Small intestine (tissue), 7 donors: Measurements from ENCODE around the gene NBDY. TPM values are rescaled to one million over a fixed set of nuclear protein-coding genes. Genes with fewer than 3 reads are reported as not detected.
"Not testable (repeated sequence)": the region's sequence is repeated elsewhere in the genome, so short reads cannot be mapped to it uniquely, and the experiment has no call there.

Source experiments
- DNase-seq, 2 donors: peaks; one replicate each; pipeline versions ENCODE4 v3.0.0 to v3.0.0-alpha.2; 2013
- FAIRE-seq: peaks from 2 replicates; lab custom pipeline; 2012; peaks lifted over from hg19 to GRCh38; lab: Jason Lieb, UNC
- H3K27ac ChIP-seq, 3 donors: one replicate each; pipeline ENCODE4 v1.5.1; 2013; ENCODE audit warnings: low read length in 2 of 3, mild to moderate bottlenecking in 2 of 3, control low read depth in 1 of 3, inconsistent platforms in 1 of 3, low read depth in 1 of 3, moderate library complexity in 1 of 3
- H3K27me3 ChIP-seq, 3 donors: one replicate each; pipeline ENCODE4 v1.6.1; 2013; ENCODE audit warnings: low read length in 3 of 3, inconsistent platforms in 1 of 3; ENCODE audit not compliant: control insufficient read depth in 3 of 3, insufficient read depth in 3 of 3
- H3K36me3 ChIP-seq, 3 donors: one replicate each; pipeline ENCODE4 v1.6.1; 2013; ENCODE audit warnings: low read length in 3 of 3, inconsistent platforms in 1 of 3, low read depth in 1 of 3, mild to moderate bottlenecking in 1 of 3, moderate library complexity in 1 of 3; ENCODE audit not compliant: control insufficient read depth in 3 of 3, insufficient read depth in 2 of 3
- H3K4me1 ChIP-seq, 3 donors: one replicate each; pipeline ENCODE4 v1.6.1; 2013; ENCODE audit warnings: low read length in 2 of 3, inconsistent platforms in 1 of 3, low read depth in 1 of 3, mild to moderate bottlenecking in 1 of 3, moderate library complexity in 1 of 3; ENCODE audit not compliant: control insufficient read depth in 3 of 3, insufficient read depth in 2 of 3
- H3K4me3 ChIP-seq, 3 donors: one replicate each; pipeline ENCODE4 v1.5.1; 2013; ENCODE audit warnings: low read length in 3 of 3, control low read depth in 1 of 3, inconsistent platforms in 1 of 3, low read depth in 1 of 3, mild to moderate bottlenecking in 1 of 3, moderate library complexity in 1 of 3
- H3K9me3 ChIP-seq, 2 donors: one replicate each; pipeline ENCODE4 v1.6.1; 2013; ENCODE audit warnings: low read depth in 1 of 2, low read length in 1 of 2; ENCODE audit not compliant: control insufficient read depth in 2 of 2, insufficient read depth in 1 of 2
- WGBS, 3 donors: extraction: QIAGEN DNeasy Blood & Tissue Kit; methylation state at CpG; one replicate each; pipeline ENCODE4 v1.1.7; 2013; 5-methylcytosine and 5-hydroxymethylcytosine counted together
- polyA plus RNA-seq, 4 donors: library from polyadenylated mRNA; stranded (reverse) in 3 of 4; unstranded in 1 of 4; fragments of 200-250 nt in 3 of 4; fragments of 120-200 nt in 1 of 4; gene quantifications; one replicate each; pipeline versions ENCODE4 v1.2.1 to v1.2.3, GENCODE V29; 2013
- donor health status: healthy with polysubstance abuse.
- donor health status: control.
- donor health status: control.
- donor health status: Bipolar disorder and iron deficiency.
- donor health status: healthy.

Gene NBDY
- polyA plus RNA-seq, 4 donors, result 11.9 to 39.6 (median 20.9) TPM

GRCh38 chrX:56765811-56766553 is 36.9 kb downstream of the NBDY start:
- H3K9me3 ChIP-seq, result no peaks in the 10 kb centered on the region
- peak overlapping the region in 2 of 3 donors; percentile 6 to 48 for H3K27ac ChIP-seq
- DNase-seq (no peak), FAIRE-seq (no peak)
- H3K4me3 ChIP-seq, result no peak overlapping the region
- H3K4me1 ChIP-seq, result no peaks in the 10 kb centered on the region
- 68 to 79% (median 71%) methylated on average over 8 of the region's 8 CpGs for WGBS, 3 donors
- no peaks in the 10 kb centered on the region for H3K27me3 ChIP-seq
- H3K36me3 ChIP-seq, result peaks cover 0 to 23% (median 0%) of the 10 kb centered on the region in 3 donors

- DNase-seq (no peak), FAIRE-seq (no peak)
- no peaks in the 10 kb centered on the region for H3K27me3 ChIP-seq
- peaks cover 0 to 22% (median 0%) of the 10 kb centered on the region in 3 donors for H3K36me3 ChIP-seq
- no peaks in the 10 kb centered on the region for H3K9me3 ChIP-seq
- H3K27ac ChIP-seq, result peak overlapping the region in 1 of 3 donors; percentile 65
- 69 to 95% (median 89%) methylated on average over 16 of the region's 16 CpGs for WGBS, 3 donors
- H3K4me3 ChIP-seq, result peak overlapping the region in 1 of 3 donors; percentile 67
- no peaks in the 10 kb centered on the region for H3K4me1 ChIP-seq
These were observed 37.7 kb downstream of the NBDY start for GRCh38 chrX:56766554-56767347.

DNA sequence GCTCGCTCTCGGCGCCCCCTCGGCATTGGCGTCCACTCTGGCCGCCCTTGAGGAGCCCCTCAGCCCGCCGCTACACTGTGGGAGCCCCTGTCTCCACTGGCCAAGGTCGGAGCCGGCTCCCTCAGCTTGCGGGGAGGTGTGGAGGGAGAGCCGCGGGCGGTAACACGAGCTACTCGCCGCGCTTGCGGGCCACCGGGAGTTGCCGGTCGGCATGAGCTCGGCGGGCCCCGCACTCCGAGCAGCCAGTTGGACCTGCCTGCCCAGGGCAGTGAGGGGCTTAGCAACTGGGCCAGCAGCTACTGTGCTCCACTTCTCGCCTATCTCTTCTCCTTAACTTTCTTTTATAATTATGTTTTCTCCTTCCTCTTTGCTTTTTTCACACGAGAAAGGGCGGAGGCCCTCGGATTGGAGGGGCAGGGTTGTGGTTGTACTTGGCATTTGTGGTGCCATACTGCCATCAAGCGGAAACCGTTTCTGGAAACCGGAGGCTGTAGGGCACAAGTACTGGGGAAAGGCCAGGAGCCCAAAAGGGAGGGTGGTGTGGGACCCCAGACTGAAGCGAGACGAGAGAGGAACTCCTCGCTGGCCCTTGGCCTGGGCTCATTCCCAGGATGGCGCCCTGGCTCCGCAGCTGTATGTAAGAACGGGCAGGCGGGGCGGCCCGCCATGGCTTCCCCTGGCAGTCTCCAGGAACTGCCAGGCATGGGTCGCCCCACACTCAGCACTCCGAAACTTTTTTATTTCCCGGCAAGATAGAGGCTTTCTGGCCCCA is 38.5 kb downstream of the NBDY start:
- WGBS, 3 donors, result 62 to 90% (median 83%) methylated on average over 14 to 30 of the region's 45 CpGs
- peak overlapping the region in 1 of 3 donors; percentile 67 for H3K4me3 ChIP-seq
- H3K4me1 ChIP-seq, DNase-seq, FAIRE-seq, H3K27me3 ChIP-seq, H3K9me3 ChIP-seq: not testable (repeated sequence)
- peak overlapping the region in 1 of 3 donors; percentile 65 for H3K27ac ChIP-seq
- H3K36me3 ChIP-seq, result peaks cover 0 to 21% (median 0%) of the 10 kb centered on the region in 3 donors

GRCh38 chrX:56768120-56768660 is 39.1 kb downstream of the NBDY start:
- not testable (repeated sequence) for H3K27ac ChIP-seq, H3K4me3 ChIP-seq, H3K4me1 ChIP-seq, DNase-seq, H3K9me3 ChIP-seq, H3K27me3 ChIP-seq, FAIRE-seq
- H3K36me3 ChIP-seq, result peaks cover 0 to 21% (median 0%) of the 10 kb centered on the region in 3 donors
- WGBS, 3 donors, result no CpG with 5 or more reads among the region's 24 CpGs

DNA sequence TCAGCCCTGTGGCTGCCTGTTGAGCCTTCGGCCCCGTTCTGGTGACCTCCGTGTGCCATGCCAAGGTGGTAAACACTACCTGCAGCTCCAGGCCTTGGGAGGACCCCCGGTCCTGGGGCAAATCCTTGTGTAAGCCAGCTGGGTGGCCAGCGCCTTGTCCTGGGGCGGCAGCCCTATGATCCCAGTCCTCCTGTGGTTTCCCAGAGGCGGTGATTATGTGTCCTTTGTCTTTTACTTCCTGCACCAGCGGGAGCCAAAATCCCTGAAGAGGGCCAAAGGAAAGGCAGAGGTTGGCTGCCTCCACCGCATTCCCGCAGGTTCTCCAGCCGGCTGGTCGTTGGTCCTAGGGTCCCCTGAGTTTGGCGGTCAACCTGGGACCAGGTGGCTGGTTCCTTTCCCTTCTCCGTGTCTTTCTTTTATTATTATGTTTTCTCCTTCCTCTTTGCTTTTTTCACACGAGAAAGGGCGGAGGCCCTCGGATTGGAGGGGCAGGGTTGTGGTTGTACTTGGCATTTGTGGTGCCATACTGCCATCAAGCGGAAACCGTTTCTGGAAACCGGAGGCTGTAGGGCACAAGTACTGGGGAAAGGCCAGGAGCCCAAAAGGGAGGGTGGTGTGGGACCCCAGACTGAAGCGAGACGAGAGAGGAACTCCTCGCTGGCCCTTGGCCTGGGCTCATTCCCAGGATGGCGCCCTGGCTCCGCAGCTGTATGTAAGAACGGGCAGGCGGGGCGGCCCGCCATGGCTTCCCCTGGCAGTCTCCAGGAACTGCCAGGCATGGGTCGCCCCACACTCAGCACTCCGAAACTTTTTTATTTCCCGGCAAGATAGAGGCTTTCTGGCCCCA is 43.9 kb downstream of the NBDY start:
- not testable (repeated sequence) for H3K4me1 ChIP-seq, H3K27me3 ChIP-seq, H3K27ac ChIP-seq, DNase-seq, H3K36me3 ChIP-seq, FAIRE-seq, H3K4me3 ChIP-seq, H3K9me3 ChIP-seq
- whole genome bisulfite sequencing, 3 donors, result no CpG with 5 or more reads among the region's 32 CpGs

DNA sequence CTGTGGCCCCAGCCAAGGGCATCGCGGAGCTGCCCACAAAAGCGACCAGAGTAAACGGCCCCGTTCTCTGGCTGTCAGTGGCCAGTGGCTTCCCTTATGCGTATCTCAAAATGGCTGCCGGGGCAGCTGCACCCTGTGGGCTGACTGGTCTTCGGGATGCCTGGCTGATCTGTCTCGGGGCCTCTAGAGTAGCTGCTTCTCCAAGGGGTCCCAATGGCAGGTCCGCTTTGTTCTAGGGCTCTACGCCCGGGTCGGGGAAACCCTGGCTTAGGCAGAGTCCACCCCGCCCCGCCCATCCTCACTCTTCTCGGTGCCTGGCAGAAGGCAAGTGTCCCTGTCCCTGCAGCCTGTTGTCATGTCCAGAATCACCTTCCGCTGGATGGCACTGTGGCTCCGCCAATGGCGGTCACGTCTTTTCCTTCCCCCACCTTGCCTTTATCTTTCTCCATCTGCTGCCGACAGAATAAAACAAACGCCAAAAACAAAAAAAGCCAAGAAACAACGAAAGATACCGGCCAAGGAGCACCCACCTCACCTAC is 44.5 kb downstream of the NBDY start:
- FAIRE-seq, result peak; percentile 92
- no CpG with 5 or more reads among the region's 24 CpGs for WGBS, 3 donors

GRCh38 chrX:56778099-56778923 is 49.3 kb downstream of the NBDY start:
- not testable (repeated sequence) for H3K27me3 ChIP-seq, H3K27ac ChIP-seq, FAIRE-seq, H3K4me1 ChIP-seq, H3K4me3 ChIP-seq, H3K9me3 ChIP-seq, H3K36me3 ChIP-seq, DNase-seq
- no CpG with 5 or more reads among the region's 32 CpGs for WGBS, 3 donors

More for the DNA sequence above, 44.5 kb downstream of the NBDY start:
- DNase-seq, H3K36me3 ChIP-seq, H3K27ac ChIP-seq, H3K4me3 ChIP-seq, H3K9me3 ChIP-seq, H3K4me1 ChIP-seq, H3K27me3 ChIP-seq: not testable (repeated sequence)
